H9 (cell line): ENCODE results near the gene LAMB4. TPM values are rescaled to one million over a fixed set of nuclear protein-coding genes. Genes with fewer than 3 reads are reported as not detected.

Source experiments
- DNase-seq: peaks from one replicate; pipeline ENCODE4 v3.0.0-alpha.2; 2017
- H2AFZ ChIP-seq: one replicate; pipeline ENCODE4 v1.6.1; 2013; ENCODE audit warnings: mild to moderate bottlenecking, low read length, control low read depth, moderate library complexity
- H2AK5ac ChIP-seq: 2 replicates; pipeline ENCODE4 v1.6.1; 2013; ENCODE audit warnings: low read length, control low read depth, mixed read lengths; ENCODE audit not compliant: insufficient read length
- H2BK120ac ChIP-seq: one replicate; pipeline ENCODE4 v1.6.1; 2013; ENCODE audit warnings: low read depth, mild to moderate bottlenecking, low read length, control low read depth, inconsistent platforms; ENCODE audit not compliant: poor library complexity, severe bottlenecking
- H2BK12ac ChIP-seq: 2 replicates; pipeline ENCODE4 v1.6.1; 2013; ENCODE audit warnings: low read length, control low read depth, mixed read lengths, low read depth; ENCODE audit not compliant: insufficient read length
- H2BK15ac ChIP-seq: 2 replicates; pipeline ENCODE4 v1.6.1; 2013; ENCODE audit warnings: low read depth, low read length, control low read depth
- H2BK20ac ChIP-seq: one replicate; pipeline ENCODE4 v1.6.1; 2013; ENCODE audit warnings: low read depth, mild to moderate bottlenecking, low read length, control low read depth, inconsistent platforms; ENCODE audit not compliant: poor library complexity, severe bottlenecking
- H2BK5ac ChIP-seq: 2 replicates; pipeline ENCODE4 v1.6.1; 2013; ENCODE audit warnings: low read length, control low read depth, mixed read lengths; ENCODE audit not compliant: insufficient read length
- H3K14ac ChIP-seq: 2 replicates; pipeline ENCODE4 v1.6.1; 2013; ENCODE audit warnings: low read length, control low read depth; ENCODE audit not compliant: insufficient read depth
- H3K18ac ChIP-seq: 2 replicates; pipeline ENCODE4 v1.6.1; 2013; ENCODE audit warnings: low read depth, mild to moderate bottlenecking, mixed read lengths, low read length, control low read depth; ENCODE audit not compliant: insufficient read length
- H3K23ac ChIP-seq: 2 replicates; pipeline ENCODE4 v1.6.1; 2013; ENCODE audit warnings: low read length, control low read depth, mixed read lengths, low read depth; ENCODE audit not compliant: insufficient read length
- H3K23me2 ChIP-seq: 2 replicates; pipeline ENCODE4 v1.6.1; 2013; ENCODE audit warnings: low read depth, mild to moderate bottlenecking, mixed read lengths, low read length, control low read depth; ENCODE audit not compliant: insufficient read length, poor library complexity, severe bottlenecking
- H3K27ac ChIP-seq: 2 replicates; pipeline ENCODE4 v1.5.1; 2013; ENCODE audit warnings: low read length, control low read depth, mixed read lengths, low read depth; ENCODE audit not compliant: insufficient read length
- H3K27me3 ChIP-seq: 2 replicates; pipeline ENCODE4 v1.6.1; 2013; ENCODE audit warnings: low read length, control low read depth, inconsistent platforms; ENCODE audit not compliant: insufficient read depth
- H3K4ac ChIP-seq: 2 replicates; pipeline ENCODE4 v1.6.1; 2013; ENCODE audit warnings: low read depth, mild to moderate bottlenecking, control low read depth, inconsistent platforms, low read length, moderate library complexity
- H3K4me1 ChIP-seq: 2 replicates; pipeline ENCODE4 v1.6.1; 2013; ENCODE audit warnings: low read length, control low read depth, inconsistent platforms; ENCODE audit not compliant: insufficient read depth
- H3K4me2 ChIP-seq: 2 replicates; pipeline ENCODE4 v1.6.1; 2013; ENCODE audit warnings: low read length, control low read depth, mixed read lengths; ENCODE audit not compliant: insufficient read length, insufficient read depth
- H3K56ac ChIP-seq: 2 replicates; pipeline ENCODE4 v1.6.1; 2013; ENCODE audit warnings: low read depth, mild to moderate bottlenecking, mixed read lengths, low read length, control low read depth; ENCODE audit not compliant: insufficient read length
- H3K79me1 ChIP-seq: 2 replicates; pipeline ENCODE4 v1.6.1; 2013; ENCODE audit warnings: low read depth, mild to moderate bottlenecking, moderate library complexity, low read length, control low read depth, inconsistent platforms; ENCODE audit not compliant: insufficient read depth, poor library complexity, severe bottlenecking
- H3K79me2 ChIP-seq: 2 replicates; pipeline ENCODE4 v1.6.1; 2013; ENCODE audit warnings: low read length, control low read depth, inconsistent platforms; ENCODE audit not compliant: insufficient read depth
- H3K9ac ChIP-seq: 2 replicates; pipeline ENCODE4 v1.6.1; 2013; ENCODE audit warnings: low read length, control low read depth, mixed read lengths; ENCODE audit not compliant: insufficient read length; ENCODE audit errors: extremely low read depth
- H3K9me3 ChIP-seq: one replicate; pipeline ENCODE4 v1.6.1; 2013; ENCODE audit warnings: low read depth, low read length, inconsistent platforms; ENCODE audit not compliant: control insufficient read depth
- H3T11ph ChIP-seq: one replicate; pipeline ENCODE4 v1.6.1; 2013; ENCODE audit warnings: mild to moderate bottlenecking, low read length, control low read depth, inconsistent platforms
- H4K20me1 ChIP-seq: one replicate; pipeline ENCODE4 v1.6.1; 2013; ENCODE audit not compliant: control insufficient read depth, insufficient read length, insufficient read depth
- H4K5ac ChIP-seq: 2 replicates; pipeline ENCODE4 v1.6.1; 2013; ENCODE audit warnings: low read depth, mild to moderate bottlenecking, mixed read lengths, low read length, control low read depth; ENCODE audit not compliant: insufficient read length
- H4K8ac ChIP-seq: replicated peaks from 2 replicates; pipeline ENCODE4 v1.6.1; 2013; ENCODE audit warnings: low read length, control low read depth, mixed read lengths, low read depth; ENCODE audit not compliant: insufficient read length
- H4K91ac ChIP-seq: 2 replicates; pipeline ENCODE4 v1.6.1; 2013; ENCODE audit warnings: low read depth, mild to moderate bottlenecking, moderate library complexity, mixed read lengths, low read length, control low read depth; ENCODE audit not compliant: insufficient read length
- H3K27ac Mint-ChIP-seq, 3 experiments: 2 replicates in 2 of 3; 3 replicates in 1 of 3; pipeline ENCODE4 v1.8.0; 2020 to 2021; ENCODE audit warnings: mixed read lengths in 3 of 3, mild to moderate bottlenecking in 1 of 3, moderate library complexity in 1 of 3
- H3K27me3 Mint-ChIP-seq: 2 replicates; pipeline ENCODE4 v1.8.0; 2021; ENCODE audit warnings: low read depth, mild to moderate bottlenecking, moderate library complexity, mixed read lengths
- H3K36me3 Mint-ChIP-seq, 3 experiments: 2 replicates in 2 of 3; 3 replicates in 1 of 3; pipeline ENCODE4 v1.8.0; 2020 to 2021; ENCODE audit warnings: low read depth in 3 of 3, mixed read lengths in 3 of 3; ENCODE audit not compliant: insufficient read depth in 1 of 3
- H3K4me1 Mint-ChIP-seq, 2 experiments: 2 replicates each; pipeline ENCODE4 v1.8.0; 2020; ENCODE audit warnings: mixed read lengths in 2 of 2
- H3K4me3 Mint-ChIP-seq, 2 experiments: 2 replicates in 1 of 2; 3 replicates in 1 of 2; pipeline ENCODE4 v1.8.0; 2020 to 2021; ENCODE audit warnings: mild to moderate bottlenecking in 2 of 2, mixed read lengths in 2 of 2, moderate library complexity in 1 of 2
- H3K9me3 Mint-ChIP-seq, 2 experiments: 2 replicates in 1 of 2; 3 replicates in 1 of 2; pipeline ENCODE4 v1.8.0; 2020; ENCODE audit warnings: mild to moderate bottlenecking in 2 of 2, mixed read lengths in 2 of 2, moderate library complexity in 1 of 2
- WGBS: extraction: QIAGEN DNeasy Blood & Tissue Kit; methylation state at CpG from one replicate; pipeline ENCODE4 v1.1.7; 2013; ENCODE audit warnings: missing lambda C conversion rate, low lambda C conversion rate, mixed read lengths; ENCODE audit not compliant: insufficient read length; ENCODE audit errors: extremely low coverage; 5-methylcytosine and 5-hydroxymethylcytosine counted together
- total RNA-seq: library from RNA; stranded (reverse); gene quantifications from 2 replicates; pipeline ENCODE4 v1.2.1, GENCODE V29; 2021
- TF ChIP-seq, protein P1 (sequence below): fragments of 200-600 bp; sonication (generic); conservative IDR thresholded peaks from 3 replicates; pipeline ENCODE4 v1.8.0; 2021; ENCODE audit warnings: antibody characterized with exemption, mild to moderate bottlenecking

LAMB4 gene
- total RNA-seq, 1 experiment from 2014 or later = not detected

DNA sequence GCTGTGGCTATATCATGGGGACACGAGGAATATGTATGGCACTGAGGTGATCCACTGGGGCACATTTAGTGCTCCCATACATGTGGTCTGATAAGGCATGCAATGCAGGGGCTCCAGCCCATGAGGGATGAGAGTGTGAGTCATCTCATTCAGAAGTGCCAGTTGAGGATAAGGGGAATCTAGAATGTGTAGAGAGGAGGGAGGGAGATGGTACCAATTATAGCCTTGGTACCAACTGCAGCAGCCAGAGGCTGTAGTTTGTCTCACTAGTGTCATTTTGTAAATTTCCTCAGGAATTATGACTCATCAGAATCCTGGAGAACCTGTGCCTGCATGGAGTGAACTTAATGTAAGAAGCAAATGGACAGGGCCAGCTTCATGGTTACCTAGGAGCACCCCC, 46.2 kb downstream of the LAMB4 start:
- no peak overlapping the region for H3T11ph ChIP-seq
- no peaks in the 10 kb centered on the region for H3K27me3 ChIP-seq
- Mint-ChIP-seq H3K27me3 (no peaks in the 10 kb centered on the region; the same call in 1 of the 2 replicates), H3K4me3 (no peak overlapping the region), H3K27ac (no peak overlapping the region), H3K36me3 (peaks cover 4 to 7% (median 5%) of the 10 kb centered on the region in 3 experiments; a peak in 5 of 7 replicates), H3K4me1 (peaks cover 8% of the 10 kb centered on the region in 2 experiments), H3K9me3 (peaks cover 5 to 9% of the 10 kb centered on the region in 2 experiments)
- H3K23me2 ChIP-seq = no peaks in the 10 kb centered on the region
- H2BK12ac ChIP-seq = no peak overlapping the region
- no peak overlapping the region for H2BK15ac ChIP-seq
- H3K4me1 ChIP-seq = no peaks in the 10 kb centered on the region
- no peak overlapping the region for H4K8ac ChIP-seq
- H4K91ac ChIP-seq = no peak overlapping the region
- TF ChIP-seq, protein P1, sequence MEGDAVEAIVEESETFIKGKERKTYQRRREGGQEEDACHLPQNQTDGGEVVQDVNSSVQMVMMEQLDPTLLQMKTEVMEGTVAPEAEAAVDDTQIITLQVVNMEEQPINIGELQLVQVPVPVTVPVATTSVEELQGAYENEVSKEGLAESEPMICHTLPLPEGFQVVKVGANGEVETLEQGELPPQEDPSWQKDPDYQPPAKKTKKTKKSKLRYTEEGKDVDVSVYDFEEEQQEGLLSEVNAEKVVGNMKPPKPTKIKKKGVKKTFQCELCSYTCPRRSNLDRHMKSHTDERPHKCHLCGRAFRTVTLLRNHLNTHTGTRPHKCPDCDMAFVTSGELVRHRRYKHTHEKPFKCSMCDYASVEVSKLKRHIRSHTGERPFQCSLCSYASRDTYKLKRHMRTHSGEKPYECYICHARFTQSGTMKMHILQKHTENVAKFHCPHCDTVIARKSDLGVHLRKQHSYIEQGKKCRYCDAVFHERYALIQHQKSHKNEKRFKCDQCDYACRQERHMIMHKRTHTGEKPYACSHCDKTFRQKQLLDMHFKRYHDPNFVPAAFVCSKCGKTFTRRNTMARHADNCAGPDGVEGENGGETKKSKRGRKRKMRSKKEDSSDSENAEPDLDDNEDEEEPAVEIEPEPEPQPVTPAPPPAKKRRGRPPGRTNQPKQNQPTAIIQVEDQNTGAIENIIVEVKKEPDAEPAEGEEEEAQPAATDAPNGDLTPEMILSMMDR = no peak
- no peak overlapping the region for H3K9ac ChIP-seq
- H3K4me2 ChIP-seq = no peak overlapping the region
- H3K79me2 ChIP-seq = no peaks in the 10 kb centered on the region
- no peak overlapping the region for H2AK5ac ChIP-seq
- H3K9me3 ChIP-seq = no peaks in the 10 kb centered on the region
- H2BK120ac ChIP-seq = no peak overlapping the region
- no peaks in the 10 kb centered on the region for H3K79me1 ChIP-seq
- no peak overlapping the region for H4K5ac ChIP-seq
- no peak overlapping the region for H3K56ac ChIP-seq
- no peak overlapping the region for H3K4ac ChIP-seq
- no peak overlapping the region for H2BK5ac ChIP-seq
- H2AFZ ChIP-seq = no peak overlapping the region
- no peak overlapping the region for H2BK20ac ChIP-seq
- no peaks in the 10 kb centered on the region for H4K20me1 ChIP-seq
- no peak overlapping the region for H3K18ac ChIP-seq
- no peak for DNase-seq
- H3K23ac ChIP-seq = no peak overlapping the region
- no peak overlapping the region for H3K14ac ChIP-seq
- no peak overlapping the region for H3K27ac ChIP-seq
- no CpG with 5 or more reads among the region's 1 CpG for WGBS
